RWPE2 (cell line): ENCODE results near the gene MRPL12.

ENCODE experiments used
- ATAC-seq: fragments of 200-7000 bp; cut with Tn5 transposase; 3 replicates; pipeline ENCODE4 v1.9.1; 2021; ENCODE audit warnings: low read depth
- DNase-seq: peaks from one replicate; pipeline ENCODE4 v3.0.0-alpha.2; 2020; ENCODE audit warnings: low spot score
- H3K27ac ChIP-seq: fragments of 450-650 bp; 2 replicates; pipeline ENCODE4 v1.5.1; 2017; ENCODE audit warnings: mild to moderate bottlenecking; ENCODE audit not compliant: poor library complexity, severe bottlenecking
- H3K27me3 ChIP-seq: fragments of 250-450 bp; sonication (Bioruptor Pico); 2 replicates; pipeline ENCODE4 v1.5.1; 2021; ENCODE audit warnings: mild to moderate bottlenecking, moderate library complexity; ENCODE audit not compliant: insufficient read depth, poor library complexity, severe bottlenecking
- H3K36me3 ChIP-seq: fragments of 250-450 bp; sonication (Bioruptor Pico); 2 replicates; pipeline ENCODE4 v1.5.1; 2020; ENCODE audit warnings: low read depth, mild to moderate bottlenecking, moderate library complexity
- H3K4me1 ChIP-seq: fragments of 250-450 bp; sonication (Bioruptor Pico); 2 replicates; pipeline ENCODE4 v1.5.1; 2021; ENCODE audit warnings: mild to moderate bottlenecking, moderate library complexity; ENCODE audit not compliant: insufficient read depth, poor library complexity, severe bottlenecking
- H3K4me3 ChIP-seq: fragments of 250-450 bp; sonication (Bioruptor Pico); 2 replicates; pipeline ENCODE4 v1.5.1; 2021; ENCODE audit warnings: mild to moderate bottlenecking, moderate library complexity; ENCODE audit not compliant: severe bottlenecking
- H3K9me3 ChIP-seq: fragments of 250-450 bp; sonication (Bioruptor Pico); 2 replicates; pipeline ENCODE4 v1.5.1; 2021; ENCODE audit warnings: mild to moderate bottlenecking, moderate library complexity; ENCODE audit not compliant: severe bottlenecking
- CTCF ChIP-seq: fragments of 450-650 bp; IDR thresholded peaks from one replicate; pipeline ENCODE4 v1.5.1; 2017; ENCODE audit warnings: mild to moderate bottlenecking, moderate library complexity; ENCODE audit not compliant: poor library complexity, severe bottlenecking

MRPL12 gene

GRCh38 chr17:81685108-81685507 lies 18.1 kb upstream of the MRPL12 start:
- TF ChIP-seq CTCF = no peak
- Histone ChIP-seq H3K4me3 (peak overlapping the region; percentile 88), H3K27ac (peak overlapping the region; percentile 89), H3K9me3 (no peaks in the 10 kb centered on the region), H3K27me3 (no peaks in the 10 kb centered on the region), H3K36me3 (peaks cover 47% of the 10 kb centered on the region), H3K4me1 (peaks cover 7% of the 10 kb centered on the region)
- peak; percentile 86 for DNase-seq
- peak; percentile 74 for ATAC-seq

GRCh38 chr17:81686614-81687013 lies 16.6 kb upstream of the MRPL12 start:
- TF ChIP-seq CTCF = no peak
- Histone ChIP-seq H3K4me1 (peaks cover 7% of the 10 kb centered on the region), H3K4me3 (no peak overlapping the region), H3K27ac (no peak overlapping the region), H3K27me3 (no peaks in the 10 kb centered on the region), H3K36me3 (peaks cover 62% of the 10 kb centered on the region), H3K9me3 (no peaks in the 10 kb centered on the region)
- ATAC-seq (no peak), DNase-seq (no peak)

GRCh38 chr17:81687770-81688541 lies 15.2 kb upstream of the MRPL12 start:
- no peak overlapping the region for H3K4me3 ChIP-seq
- no peak for DNase-seq
- no peak overlapping the region for H3K27ac ChIP-seq
- no peak for ATAC-seq
- no peak for TF ChIP-seq CTCF
- H3K27me3 ChIP-seq = no peaks in the 10 kb centered on the region
- no peaks in the 10 kb centered on the region for H3K9me3 ChIP-seq
- peaks cover 7% of the 10 kb centered on the region for H3K4me1 ChIP-seq
- peaks cover 75% of the 10 kb centered on the region for H3K36me3 ChIP-seq

- H3K36me3 ChIP-seq = peaks cover 82% of the 10 kb centered on the region
- no peaks in the 10 kb centered on the region for H3K9me3 ChIP-seq
- DNase-seq = no peak
- ATAC-seq = no peak
- peaks cover 7% of the 10 kb centered on the region for H3K4me1 ChIP-seq
- H3K4me3 ChIP-seq = no peak overlapping the region
- no peak for TF ChIP-seq CTCF
- H3K27me3 ChIP-seq = no peaks in the 10 kb centered on the region
- H3K27ac ChIP-seq = no peak overlapping the region
Observed at GRCh38 chr17:81688616-81689015, 14.6 kb upstream of the MRPL12 start.

GRCh38 chr17:81690066-81690465 lies 13.1 kb upstream of the MRPL12 start:
- H3K9me3 ChIP-seq = no peaks in the 10 kb centered on the region
- no peak for DNase-seq
- no peaks in the 10 kb centered on the region for H3K27me3 ChIP-seq
- ATAC-seq = no peak
- no peak overlapping the region for H3K27ac ChIP-seq
- no peak overlapping the region for H3K4me3 ChIP-seq
- peaks cover 96% of the 10 kb centered on the region for H3K36me3 ChIP-seq
- TF ChIP-seq CTCF = no peak
- peaks cover 1% of the 10 kb centered on the region for H3K4me1 ChIP-seq
